ENCODE results near the gene PC.
A peak's percentile ranks its signal among the peaks of the same experiment; 100 is the strongest.

PC gene

GRCh38 chr11:66910016-66910415 lies 48.2 kb downstream of the PC start:
- DNase-seq = no peak

- DNase-seq = no peak
Observed at GRCh38 chr11:66909181-66909580, 49.0 kb downstream of the PC start.

- no peak for DNase-seq
Observed at GRCh38 chr11:66907751-66908630, 50.2 kb downstream of the PC start.

- DNase-seq = no peak
Observed at GRCh38 chr11:66906061-66906733, 52.0 kb downstream of the PC start.

- DNase-seq = no peak
Observed at GRCh38 chr11:66905631-66906030, 52.6 kb downstream of the PC start.

- DNase-seq = no peak
Observed at GRCh38 chr11:66904981-66905521, 53.1 kb downstream of the PC start.

- DNase-seq = no peak
Observed at GRCh38 chr11:66904561-66904960, 53.6 kb downstream of the PC start.

GRCh38 chr11:66904055-66904454 lies 54.1 kb downstream of the PC start:
- no peak for DNase-seq

GRCh38 chr11:66902486-66903177 lies 55.6 kb downstream of the PC start:
- no peak for DNase-seq

- DNase-seq = no peak
Observed at GRCh38 chr11:66901964-66902390, 56.2 kb downstream of the PC start.

GRCh38 chr11:66894141-66894540 lies 64.0 kb downstream of the PC start:
- no peak for DNase-seq

- no peak for DNase-seq
Observed at GRCh38 chr11:66892911-66893310, 65.3 kb downstream of the PC start.

GRCh38 chr11:66891851-66892660 lies 66.1 kb downstream of the PC start:
- DNase-seq = peak; percentile 31

GRCh38 chr11:66889960-66890359 lies 68.2 kb downstream of the PC start:
- DNase-seq = no peak

GRCh38 chr11:66888282-66888681 lies 69.9 kb downstream of the PC start:
- DNase-seq = no peak

GRCh38 chr11:66887526-66887925 lies 70.7 kb downstream of the PC start:
- no peak for DNase-seq

GRCh38 chr11:66886671-66887221 lies 71.4 kb downstream of the PC start:
- DNase-seq = no peak

GRCh38 chr11:66885950-66886440 lies 72.2 kb downstream of the PC start:
- DNase-seq = no peak

- DNase-seq = no peak
Observed at GRCh38 chr11:66885469-66885868, 72.7 kb downstream of the PC start.

GRCh38 chr11:66884443-66884842 lies 73.7 kb downstream of the PC start:
- DNase-seq = no peak

GRCh38 chr11:66883016-66883965 lies 74.9 kb downstream of the PC start:
- peak; percentile 47 for DNase-seq
